Kidney capillary endothelial cell (primary cell): ENCODE data around the gene TSPY2.
"Not testable (repeated sequence)": the region's sequence is repeated elsewhere in the genome, so short reads cannot be mapped to it uniquely, and the experiment has no call there.

Source experiments
- DNase-seq: peaks from one replicate; pipeline ENCODE4 v3.0.0-alpha.2; 2018; ENCODE audit warnings: low spot score

The TSPY2 gene

GRCh38 chrY:6245923-6246322, at the start of gene TSPY2:
TSS of gene TSPY2 (plus strand) at chrY:6246223. CDS start at chrY:6246269, 46 bp downstream.
- DNase-seq: not testable (repeated sequence)

GRCh38 chrY:6209565-6209964, 36.5 kb upstream of the TSPY2 start:
- DNase-seq: not testable (repeated sequence)

GRCh38 chrY:6217045-6217444, 29.0 kb upstream of the TSPY2 start:
- not testable (repeated sequence) for DNase-seq

- not testable (repeated sequence) for DNase-seq
Observed at GRCh38 chrY:6269839-6270238, 23.8 kb downstream of the TSPY2 start.
